Thoracic aorta (tissue), 2 donors: ENCODE data around the gene SLC16A8. TPM values are rescaled to one million over a fixed set of nuclear protein-coding genes. Genes with fewer than 3 reads are reported as not detected.

Source experiments
- ATAC-seq: fragments of 150-250 bp; one replicate; pipeline ENCODE4 v1.8.0; 2017; ENCODE audit warnings: low read depth; ENCODE audit not compliant: insufficient number of reproducible peaks, low FRiP score
- DNase-seq: peaks from one replicate; pipeline ENCODE4 v3.0.0-alpha.2; 2020; ENCODE audit warnings: low spot score
- H3K27ac ChIP-seq, 2 donors: fragments of 200-600 bp; sonication (generic); 1 replicate in 1 of 2; 2 replicates in 1 of 2; pipeline ENCODE4 v1.5.1; 2016; ENCODE audit warnings: mild to moderate bottlenecking in 2 of 2, moderate library complexity in 2 of 2
- H3K27me3 ChIP-seq: fragments of 200-600 bp; sonication (generic); replicated peaks from 2 replicates; pipeline ENCODE4 v1.6.0; 2016; ENCODE audit warnings: mild to moderate bottlenecking; ENCODE audit not compliant: insufficient read depth
- H3K36me3 ChIP-seq: fragments of 200-600 bp; sonication (generic); one replicate; pipeline ENCODE4 v1.5.1; 2016
- H3K4me1 ChIP-seq, 2 donors: fragments of 200-600 bp; sonication (generic); 1 replicate in 1 of 2; 2 replicates in 1 of 2; pipeline versions ENCODE4 v1.5.1 to v1.6.0; 2016; ENCODE audit warnings: low read depth in 2 of 2, mild to moderate bottlenecking in 1 of 2; ENCODE audit not compliant: control insufficient read depth in 1 of 2
- H3K4me3 ChIP-seq: fragments of 200-600 bp; sonication (generic); 2 replicates; pipeline ENCODE4 v1.5.1; 2016; ENCODE audit warnings: mild to moderate bottlenecking
- H3K9me3 ChIP-seq: fragments of 200-600 bp; sonication (generic); 2 replicates; pipeline ENCODE4 v1.5.1; 2016
- CTCF ChIP-seq: fragments of 200-600 bp; sonication (generic); IDR thresholded peaks from one replicate; pipeline ENCODE4 v1.5.1; 2019; ENCODE audit warnings: antibody characterized with exemption
- total RNA-seq, 2 donors: library from RNA; depleted of rRNA; stranded (reverse); fragments of >200 nt; gene quantifications; one replicate each; pipeline versions ENCODE4 v1.1.0 to v1.2.3, GENCODE V29; 2016

Gene SLC16A8
- total RNA-seq, 2 donors from 2014 or later, result 1.2 to 1.5 TPM

GRCh38 chr22:38085056-38085455 lies 1.1 kb upstream of the SLC16A8 start:
- ATAC-seq, result no peak
- H3K4me3 ChIP-seq, result no peak overlapping the region
- DNase-seq, result no peak
- peaks cover 16 to 36% of the 10 kb centered on the region in 2 donors for H3K4me1 ChIP-seq
- H3K27ac ChIP-seq, result no peak overlapping the region
- no peaks in the 10 kb centered on the region for H3K36me3 ChIP-seq
- no peaks in the 10 kb centered on the region for H3K27me3 ChIP-seq
- H3K9me3 ChIP-seq, result no peaks in the 10 kb centered on the region
- no peak for TF ChIP-seq CTCF

DNA sequence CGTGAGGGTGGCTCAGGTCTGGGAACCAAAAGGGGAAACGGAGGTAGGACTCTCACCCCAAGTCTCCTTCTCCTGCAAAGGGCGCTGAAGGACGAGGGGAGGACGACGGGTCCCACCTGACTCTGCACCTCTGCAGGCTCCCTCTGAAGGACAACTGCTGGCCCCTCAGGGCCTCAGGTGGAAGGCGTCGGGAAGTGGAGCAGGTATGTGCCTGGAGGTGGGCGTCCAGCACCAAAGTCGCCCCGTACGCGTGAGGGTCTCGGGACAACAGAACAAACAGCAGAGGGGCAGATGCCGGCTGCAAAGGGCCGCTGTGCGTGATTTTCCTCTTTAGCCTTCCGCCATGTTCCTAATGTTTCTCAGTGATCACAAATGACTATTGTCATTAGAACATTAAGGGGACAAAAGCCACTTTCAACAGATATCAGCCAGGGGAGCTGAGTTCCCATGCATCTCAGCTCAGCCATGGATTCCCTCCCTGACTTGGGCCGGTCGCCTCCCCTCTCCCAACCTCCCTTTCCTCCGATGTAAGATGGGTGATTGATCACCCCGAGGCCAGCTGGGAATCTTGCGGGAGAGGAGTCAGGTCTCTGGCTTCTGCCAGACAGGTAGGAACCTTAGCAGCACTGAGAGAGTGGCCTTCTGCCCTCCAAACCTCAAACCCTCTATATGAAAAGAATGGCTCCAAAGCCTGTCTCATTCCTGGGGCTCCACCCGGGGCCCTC lies 836 bp downstream of the SLC16A8 start:
- DNase-seq (no peak), ATAC-seq (no peak)
- peaks cover 12 to 28% of the 10 kb centered on the region in 2 donors for H3K4me1 ChIP-seq
- H3K27ac ChIP-seq, result no peak overlapping the region
- no peak for TF ChIP-seq CTCF
- H3K9me3 ChIP-seq, result no peaks in the 10 kb centered on the region
- no peak overlapping the region for H3K4me3 ChIP-seq
- no peaks in the 10 kb centered on the region for H3K27me3 ChIP-seq
- H3K36me3 ChIP-seq, result no peaks in the 10 kb centered on the region

DNA sequence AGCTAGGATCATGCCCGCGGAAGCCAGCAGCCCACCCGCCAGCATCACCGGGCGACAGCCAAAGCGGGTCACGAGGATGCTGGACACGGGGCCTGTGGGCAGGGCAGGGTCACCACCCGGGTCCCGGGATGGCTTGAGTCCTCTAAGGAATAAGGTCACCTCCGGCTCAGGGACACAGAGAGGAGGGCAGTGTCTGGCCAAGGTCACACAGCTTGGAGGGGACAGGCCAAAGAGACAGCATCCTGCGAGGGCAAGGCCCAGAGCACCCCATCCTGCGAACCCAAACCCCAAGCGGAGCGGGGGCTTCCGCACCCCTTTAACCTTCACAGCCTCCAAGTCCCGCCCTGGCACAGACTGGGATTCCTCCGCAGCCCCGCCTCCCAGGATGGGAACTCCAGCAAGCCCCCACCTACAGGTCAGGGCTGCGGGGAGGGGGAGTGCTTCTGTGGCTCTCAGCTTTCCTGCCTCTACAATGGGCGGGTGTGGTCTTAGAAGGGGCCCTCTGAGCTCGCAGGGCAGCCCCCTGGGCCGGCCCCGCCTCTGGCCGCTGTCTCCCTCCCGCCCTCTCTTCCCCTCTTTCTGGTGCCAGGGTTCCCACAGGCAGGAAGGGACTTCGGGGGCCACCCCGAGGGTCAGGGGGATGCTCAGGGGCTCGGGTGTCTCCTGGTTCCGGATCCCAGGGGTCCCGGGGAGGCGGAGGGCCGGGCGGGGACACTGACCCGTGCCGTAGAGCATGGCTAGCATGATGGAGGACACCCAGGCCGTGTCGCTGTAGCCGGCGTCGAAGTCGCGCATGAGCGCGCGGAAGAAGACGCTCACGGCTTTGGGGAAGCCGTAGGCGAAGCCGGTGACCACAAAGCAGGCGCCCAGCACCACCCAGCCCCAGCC lies 1.8 kb downstream of the SLC16A8 start:
- no peaks in the 10 kb centered on the region for H3K27me3 ChIP-seq
- no peak for TF ChIP-seq CTCF
- H3K9me3 ChIP-seq, result no peaks in the 10 kb centered on the region
- DNase-seq (no peak), ATAC-seq (no peak)
- peak overlapping the region; percentile 70 for H3K4me3 ChIP-seq
- H3K4me1 ChIP-seq, result peaks cover 12 to 28% of the 10 kb centered on the region in 2 donors
- no peaks in the 10 kb centered on the region for H3K36me3 ChIP-seq
- no peak overlapping the region for H3K27ac ChIP-seq

DNA sequence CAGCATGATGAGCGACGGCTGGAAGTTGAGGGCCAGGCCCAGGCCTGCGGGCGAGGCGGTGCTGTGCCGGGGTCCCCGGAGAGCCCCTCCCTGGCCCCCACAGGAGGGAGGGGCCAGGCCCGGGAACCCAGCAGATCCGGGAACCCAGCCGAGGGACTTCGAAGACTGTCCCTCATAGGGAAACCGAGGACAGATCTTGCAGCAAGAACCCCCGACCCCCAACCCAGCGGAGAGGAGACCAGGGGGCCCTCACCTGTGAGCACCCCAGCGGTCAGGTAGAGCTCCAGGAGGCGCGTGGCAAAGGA lies 2.4 kb downstream of the SLC16A8 start:
- H3K4me3 ChIP-seq, result peak overlapping the region; percentile 70
- H3K4me1 ChIP-seq, result peaks cover 12 to 28% of the 10 kb centered on the region in 2 donors
- H3K27ac ChIP-seq, result no peak overlapping the region
- no peak for DNase-seq
- ATAC-seq, result no peak
- no peaks in the 10 kb centered on the region for H3K27me3 ChIP-seq
- no peaks in the 10 kb centered on the region for H3K9me3 ChIP-seq
- no peak for TF ChIP-seq CTCF
- no peaks in the 10 kb centered on the region for H3K36me3 ChIP-seq

- TF ChIP-seq CTCF, result peak; percentile 16
- ATAC-seq (no peak), DNase-seq (no peak)
- H3K27me3 ChIP-seq, result no peaks in the 10 kb centered on the region
- peak overlapping the region; percentile 70 for H3K4me3 ChIP-seq
- H3K4me1 ChIP-seq, result peaks cover 12 to 28% of the 10 kb centered on the region in 2 donors
- H3K36me3 ChIP-seq, result no peaks in the 10 kb centered on the region
- H3K9me3 ChIP-seq, result no peaks in the 10 kb centered on the region
- peak overlapping the region in 1 of 2 donors; percentile 26 for H3K27ac ChIP-seq
Observed at GRCh38 chr22:38080850-38081635, 2.9 kb downstream of the SLC16A8 start.
